HepG2 (cell line): ENCODE results near the gene ECM1. TPM values are rescaled to one million over a fixed set of nuclear protein-coding genes. Genes with fewer than 3 reads are reported as not detected.

Experiments used
- GFI1 ChIP-seq: sonication (generic); formaldehyde crosslinking; IDR thresholded peaks from 2 replicates; pipeline ENCODE4 v1.5.0; 2020; ENCODE audit warnings: missing genetic modification reagents, mild to moderate bottlenecking, borderline replicate concordance
- HOXA3 ChIP-seq: sonication (generic); formaldehyde crosslinking; IDR thresholded peaks from 2 replicates; pipeline ENCODE4 v1.5.0; 2020; ENCODE audit warnings: missing genetic modification reagents
- KDM3A ChIP-seq: IDR thresholded peaks from 2 replicates; pipeline ENCODE4 v1.6.1; 2018; ENCODE audit warnings: low read depth, missing compliant biosample characterization
- KLF16 ChIP-seq, 2 experiments: sonication (generic) in 1 of 2; formaldehyde crosslinking in 1 of 2; IDR thresholded peaks; 2 replicates each; pipeline versions ENCODE4 v1.6.1 to v1.8.0; 2016 to 2023; ENCODE audit warnings: missing genetic modification reagents in 2 of 2, missing compliant biosample characterization in 1 of 2
- MBD4 ChIP-seq: IDR thresholded peaks from 2 replicates; pipeline ENCODE4 v1.6.1; 2012; ENCODE audit warnings: low read length, inconsistent platforms, borderline replicate concordance
- NFIB ChIP-seq: sonication (generic); formaldehyde crosslinking; IDR thresholded peaks from 2 replicates; pipeline ENCODE4 v1.9.0; 2021; ENCODE audit warnings: missing genetic modification reagents, mild to moderate bottlenecking, borderline replicate concordance
- PTBP1 ChIP-seq: fragments of 200-400 bp; formaldehyde crosslinking; IDR thresholded peaks from 2 replicates; pipeline ENCODE4 v1.6.1; 2018; ENCODE audit warnings: low read length, low read depth; ENCODE audit not compliant: poor library complexity, severe bottlenecking
- SETDB1 ChIP-seq: sonication (generic); formaldehyde crosslinking; IDR thresholded peaks from 2 replicates; pipeline ENCODE4 v1.5.1; 2020; ENCODE audit warnings: missing genetic modification reagents, mild to moderate bottlenecking, borderline replicate concordance
- SKI ChIP-seq: fragments of 450-650 bp; IDR thresholded peaks from one replicate; pipeline ENCODE4 v1.6.1; 2018; ENCODE audit warnings: mild to moderate bottlenecking; ENCODE audit not compliant: partially characterized antibody
- SMAD3 ChIP-seq: sonication (generic); formaldehyde crosslinking; IDR thresholded peaks from 2 replicates; pipeline ENCODE4 v1.4.0; 2020; ENCODE audit warnings: missing genetic modification reagents
- ZMYM4 ChIP-seq: sonication (generic); formaldehyde crosslinking; IDR thresholded peaks from 2 replicates; pipeline ENCODE4 v1.8.1; 2023; ENCODE audit warnings: mild to moderate bottlenecking, missing genetic modification reagents
- ZNF761 ChIP-seq: sonication (generic); formaldehyde crosslinking; conservative IDR thresholded peaks from 2 replicates; pipeline ENCODE4 v1.4.0; 2020; ENCODE audit warnings: mild to moderate bottlenecking, missing genetic modification reagents
- ZNF792 ChIP-seq: IDR thresholded peaks from 2 replicates; pipeline ENCODE4 v1.6.1; 2016
- polyA plus RNA-seq, 8 experiments: library from polyadenylated mRNA; depleted of rRNA in 3 of 8; stranded (reverse) in 7 of 8; unstranded in 1 of 8; fragments of >200 nt; fragmentation: Illumina TruSeq in 4 of 8; extraction: Trizol in 4 of 8; gene quantifications; 2 replicates each; pipeline versions ENCODE4 v1.2.1 to v1.2.3, GENCODE V29; 2011 to 2016; ENCODE audit warnings: low read depth in 4 of 8, missing spikeins in 1 of 8, mixed read lengths in 1 of 8; ENCODE audit not compliant: insufficient read depth in 1 of 8
- total RNA-seq, 5 experiments: library from RNA; depleted of rRNA; stranded (reverse); fragments of >200 nt; fragmentation: Illumina TruSeq; extraction: Trizol; gene quantifications; 2 replicates each; pipeline ENCODE4 v1.2.3, GENCODE V29; 2016; ENCODE audit warnings: low read depth in 1 of 5
- TF ChIP-seq, protein P1 (sequence below), 2 experiments: fragments of 450-650 bp in 1 of 2; sonication (generic) in 1 of 2; formaldehyde crosslinking in 1 of 2; IDR thresholded peaks; 2 replicates each; pipeline versions ENCODE4 v1.6.1 to v1.8.0; 2016 to 2022; ENCODE audit warnings: antibody characterized with exemption in 1 of 2, mild to moderate bottlenecking in 1 of 2, missing genetic modification reagents in 1 of 2
- TF ChIP-seq, protein P2 (sequence below), 2 experiments: sonication (generic) in 1 of 2; formaldehyde crosslinking in 1 of 2; IDR thresholded peaks; 2 replicates each; pipeline versions ENCODE4 v1.4.0 to v1.6.1; 2018 to 2020; ENCODE audit warnings: missing genetic modification reagents in 2 of 2, borderline replicate concordance in 1 of 2, low read depth in 1 of 2, mild to moderate bottlenecking in 1 of 2, missing biosample characterization in 1 of 2

The ECM1 gene
- total and polyA plus RNA-seq, 2 of the 13 experiments (the other 11 are each of a cell fraction or from before 2014, with no cell fraction given), result 0.42 to 1.0 TPM

GRCh38 chr1:150486966-150487762, 20.7 kb upstream of the ECM1 start, which contains the start of gene TARS2 (continued):
- TF ChIP-seq, protein P1, sequence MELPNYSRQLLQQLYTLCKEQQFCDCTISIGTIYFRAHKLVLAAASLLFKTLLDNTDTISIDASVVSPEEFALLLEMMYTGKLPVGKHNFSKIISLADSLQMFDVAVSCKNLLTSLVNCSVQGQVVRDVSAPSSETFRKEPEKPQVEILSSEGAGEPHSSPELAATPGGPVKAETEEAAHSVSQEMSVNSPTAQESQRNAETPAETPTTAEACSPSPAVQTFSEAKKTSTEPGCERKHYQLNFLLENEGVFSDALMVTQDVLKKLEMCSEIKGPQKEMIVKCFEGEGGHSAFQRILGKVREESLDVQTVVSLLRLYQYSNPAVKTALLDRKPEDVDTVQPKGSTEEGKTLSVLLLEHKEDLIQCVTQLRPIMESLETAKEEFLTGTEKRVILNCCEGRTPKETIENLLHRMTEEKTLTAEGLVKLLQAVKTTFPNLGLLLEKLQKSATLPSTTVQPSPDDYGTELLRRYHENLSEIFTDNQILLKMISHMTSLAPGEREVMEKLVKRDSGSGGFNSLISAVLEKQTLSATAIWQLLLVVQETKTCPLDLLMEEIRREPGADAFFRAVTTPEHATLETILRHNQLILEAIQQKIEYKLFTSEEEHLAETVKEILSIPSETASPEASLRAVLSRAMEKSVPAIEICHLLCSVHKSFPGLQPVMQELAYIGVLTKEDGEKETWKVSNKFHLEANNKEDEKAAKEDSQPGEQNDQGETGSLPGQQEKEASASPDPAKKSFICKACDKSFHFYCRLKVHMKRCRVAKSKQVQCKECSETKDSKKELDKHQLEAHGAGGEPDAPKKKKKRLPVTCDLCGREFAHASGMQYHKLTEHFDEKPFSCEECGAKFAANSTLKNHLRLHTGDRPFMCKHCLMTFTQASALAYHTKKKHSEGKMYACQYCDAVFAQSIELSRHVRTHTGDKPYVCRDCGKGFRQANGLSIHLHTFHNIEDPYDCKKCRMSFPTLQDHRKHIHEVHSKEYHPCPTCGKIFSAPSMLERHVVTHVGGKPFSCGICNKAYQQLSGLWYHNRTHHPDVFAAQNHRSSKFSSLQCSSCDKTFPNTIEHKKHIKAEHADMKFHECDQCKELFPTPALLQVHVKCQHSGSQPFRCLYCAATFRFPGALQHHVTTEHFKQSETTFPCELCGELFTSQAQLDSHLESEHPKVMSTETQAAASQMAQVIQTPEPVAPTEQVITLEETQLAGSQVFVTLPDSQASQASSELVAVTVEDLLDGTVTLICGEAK (IDR thresholded peaks at IDR 0.05), result peak; percentile 88
- TF ChIP-seq, protein P1 (CRISPR knock-in tag; IDR thresholded peaks at IDR 0.05), result peak; percentile 69
- TF ChIP-seq NFIB (CRISPR knock-in tag) (no peak), PTBP1 (no peak), KLF16 (CRISPR knock-in tag; IDR thresholded peaks at IDR 0.05) (peak in 1 of 2 experiments; percentile 76; a peak in 2 of 4 replicates), SKI (peak; percentile 13), ZMYM4 (CRISPR knock-in tag) (peak; percentile 91), SETDB1 (CRISPR knock-in tag) (no peak), MBD4 (no peak), HOXA3 (CRISPR knock-in tag) (peak; percentile 91), ZNF761 (CRISPR knock-in tag) (0 out of 2 replicates have a peak, but pooled peaks have one; percentile 46), KDM3A (CRISPR knock-in tag) (0 out of 2 replicates have a peak, but pooled peaks have one; percentile 91), ZNF792 (CRISPR knock-in tag) (peak; percentile 87; the same call in 1 of the 2 replicates), GFI1 (CRISPR knock-in tag) (peak; percentile 45; the same call in 1 of the 2 replicates), SMAD3 (peak; percentile 88; the same call in 1 of the 2 replicates)
- TF ChIP-seq, protein P2, sequence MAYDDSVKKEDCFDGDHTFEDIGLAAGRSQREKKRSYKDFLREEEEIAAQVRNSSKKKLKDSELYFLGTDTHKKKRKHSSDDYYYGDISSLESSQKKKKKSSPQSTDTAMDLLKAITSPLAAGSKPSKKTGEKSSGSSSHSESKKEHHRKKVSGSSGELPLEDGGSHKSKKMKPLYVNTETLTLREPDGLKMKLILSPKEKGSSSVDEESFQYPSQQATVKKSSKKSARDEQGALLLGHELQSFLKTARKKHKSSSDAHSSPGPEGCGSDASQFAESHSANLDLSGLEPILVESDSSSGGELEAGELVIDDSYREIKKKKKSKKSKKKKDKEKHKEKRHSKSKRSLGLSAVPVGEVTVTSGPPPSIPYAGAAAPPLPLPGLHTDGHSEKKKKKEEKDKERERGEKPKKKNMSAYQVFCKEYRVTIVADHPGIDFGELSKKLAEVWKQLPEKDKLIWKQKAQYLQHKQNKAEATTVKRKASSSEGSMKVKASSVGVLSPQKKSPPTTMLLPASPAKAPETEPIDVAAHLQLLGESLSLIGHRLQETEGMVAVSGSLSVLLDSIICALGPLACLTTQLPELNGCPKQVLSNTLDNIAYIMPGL (CRISPR knock-in tag; IDR thresholded peaks at IDR 0.05; ENCODE audit: borderline replicate concordance in 1 of 2, low read depth in 1 of 2), result peak; percentile 87 to 94
